GM12873 (cell line): Measurements from ENCODE around the gene OLIG2.

Experiments used
- TF ChIP-seq, protein P1 (sequence below): IDR thresholded peaks from 2 replicates; pipeline ENCODE4 v1.5.1; 2012; ENCODE audit warnings: low read depth, mild to moderate bottlenecking, moderate library complexity, low read length, control low read depth; ENCODE audit not compliant: insufficient read depth; ENCODE audit errors: missing control alignments

OLIG2 gene

DNA sequence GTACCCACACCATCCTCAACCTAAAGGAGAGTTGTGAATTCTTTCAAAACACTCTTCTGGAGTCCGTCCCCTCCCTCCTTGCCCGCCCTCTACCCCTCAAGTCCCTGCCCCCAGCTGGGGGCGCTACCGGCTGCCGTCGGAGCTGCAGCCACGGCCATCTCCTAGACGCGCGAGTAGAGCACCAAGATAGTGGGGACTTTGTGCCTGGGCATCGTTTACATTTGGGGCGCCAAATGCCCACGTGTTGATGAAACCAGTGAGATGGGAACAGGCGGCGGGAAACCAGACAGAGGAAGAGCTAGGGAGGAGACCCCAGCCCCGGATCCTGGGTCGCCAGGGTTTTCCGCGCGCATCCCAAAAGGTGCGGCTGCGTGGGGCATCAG is 638 bp upstream of the OLIG2 start:
- TF ChIP-seq, protein P1, sequence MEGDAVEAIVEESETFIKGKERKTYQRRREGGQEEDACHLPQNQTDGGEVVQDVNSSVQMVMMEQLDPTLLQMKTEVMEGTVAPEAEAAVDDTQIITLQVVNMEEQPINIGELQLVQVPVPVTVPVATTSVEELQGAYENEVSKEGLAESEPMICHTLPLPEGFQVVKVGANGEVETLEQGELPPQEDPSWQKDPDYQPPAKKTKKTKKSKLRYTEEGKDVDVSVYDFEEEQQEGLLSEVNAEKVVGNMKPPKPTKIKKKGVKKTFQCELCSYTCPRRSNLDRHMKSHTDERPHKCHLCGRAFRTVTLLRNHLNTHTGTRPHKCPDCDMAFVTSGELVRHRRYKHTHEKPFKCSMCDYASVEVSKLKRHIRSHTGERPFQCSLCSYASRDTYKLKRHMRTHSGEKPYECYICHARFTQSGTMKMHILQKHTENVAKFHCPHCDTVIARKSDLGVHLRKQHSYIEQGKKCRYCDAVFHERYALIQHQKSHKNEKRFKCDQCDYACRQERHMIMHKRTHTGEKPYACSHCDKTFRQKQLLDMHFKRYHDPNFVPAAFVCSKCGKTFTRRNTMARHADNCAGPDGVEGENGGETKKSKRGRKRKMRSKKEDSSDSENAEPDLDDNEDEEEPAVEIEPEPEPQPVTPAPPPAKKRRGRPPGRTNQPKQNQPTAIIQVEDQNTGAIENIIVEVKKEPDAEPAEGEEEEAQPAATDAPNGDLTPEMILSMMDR = no peak

DNA sequence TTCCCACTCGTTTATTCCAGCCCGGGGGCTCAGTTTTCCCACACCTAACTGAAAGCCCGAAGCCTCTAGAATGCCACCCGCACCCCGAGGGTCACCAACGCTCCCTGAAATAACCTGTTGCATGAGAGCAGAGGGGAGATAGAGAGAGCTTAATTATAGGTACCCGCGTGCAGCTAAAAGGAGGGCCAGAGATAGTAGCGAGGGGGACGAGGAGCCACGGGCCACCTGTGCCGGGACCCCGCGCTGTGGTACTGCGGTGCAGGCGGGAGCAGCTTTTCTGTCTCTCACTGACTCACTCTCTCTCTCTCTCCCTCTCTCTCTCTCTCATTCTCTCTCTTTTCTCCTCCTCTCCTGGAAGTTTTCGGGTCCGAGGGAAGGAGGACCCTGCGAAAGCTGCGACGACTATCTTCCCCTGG is 716 bp downstream of the OLIG2 start:
- TF ChIP-seq, protein P1 = no peak

DNA sequence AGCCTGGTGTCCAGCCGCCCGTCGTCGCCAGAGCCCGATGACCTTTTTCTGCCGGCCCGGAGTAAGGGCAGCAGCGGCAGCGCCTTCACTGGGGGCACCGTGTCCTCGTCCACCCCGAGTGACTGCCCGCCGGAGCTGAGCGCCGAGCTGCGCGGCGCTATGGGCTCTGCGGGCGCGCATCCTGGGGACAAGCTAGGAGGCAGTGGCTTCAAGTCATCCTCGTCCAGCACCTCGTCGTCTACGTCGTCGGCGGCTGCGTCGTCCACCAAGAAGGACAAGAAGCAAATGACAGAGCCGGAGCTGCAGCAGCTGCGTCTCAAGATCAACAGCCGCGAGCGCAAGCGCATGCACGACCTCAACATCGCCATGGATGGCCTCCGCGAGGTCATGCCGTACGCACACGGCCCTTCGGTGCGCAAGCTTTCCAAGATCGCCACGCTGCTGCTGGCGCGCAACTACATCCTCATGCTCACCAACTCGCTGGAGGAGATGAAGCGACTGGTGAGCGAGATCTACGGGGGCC is 1.2 kb downstream of the OLIG2 start:
- TF ChIP-seq, protein P1 = no peak

DNA sequence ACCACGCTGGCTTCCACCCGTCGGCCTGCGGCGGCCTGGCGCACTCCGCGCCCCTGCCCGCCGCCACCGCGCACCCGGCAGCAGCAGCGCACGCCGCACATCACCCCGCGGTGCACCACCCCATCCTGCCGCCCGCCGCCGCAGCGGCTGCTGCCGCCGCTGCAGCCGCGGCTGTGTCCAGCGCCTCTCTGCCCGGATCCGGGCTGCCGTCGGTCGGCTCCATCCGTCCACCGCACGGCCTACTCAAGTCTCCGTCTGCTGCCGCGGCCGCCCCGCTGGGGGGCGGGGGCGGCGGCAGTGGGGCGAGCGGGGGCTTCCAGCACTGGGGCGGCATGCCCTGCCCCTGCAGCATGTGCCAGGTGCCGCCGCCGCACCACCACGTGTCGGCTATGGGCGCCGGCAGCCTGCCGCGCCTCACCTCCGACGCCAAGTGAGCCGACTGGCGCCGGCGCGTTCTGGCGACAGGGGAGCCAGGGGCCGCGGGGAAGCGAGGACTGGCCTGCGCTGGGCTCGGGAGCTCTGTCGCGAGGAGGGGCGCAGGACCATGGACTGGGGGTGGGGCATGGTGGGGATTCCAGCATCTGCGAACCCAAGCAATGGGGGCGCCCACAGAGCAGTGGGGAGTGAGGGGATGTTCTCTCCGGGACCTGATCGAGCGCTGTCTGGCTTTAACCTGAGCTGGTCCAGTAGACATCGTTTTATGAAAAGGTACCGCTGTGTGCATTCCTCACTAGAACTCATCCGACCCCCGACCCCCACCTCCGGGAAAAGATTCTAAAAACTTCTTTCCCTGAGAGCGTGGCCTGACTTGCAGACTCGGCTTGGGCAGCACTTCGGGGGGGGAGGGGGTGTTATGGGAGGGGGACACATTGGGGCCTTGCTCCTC is 1.9 kb downstream of the OLIG2 start:
- TF ChIP-seq, protein P1 = no peak

DNA sequence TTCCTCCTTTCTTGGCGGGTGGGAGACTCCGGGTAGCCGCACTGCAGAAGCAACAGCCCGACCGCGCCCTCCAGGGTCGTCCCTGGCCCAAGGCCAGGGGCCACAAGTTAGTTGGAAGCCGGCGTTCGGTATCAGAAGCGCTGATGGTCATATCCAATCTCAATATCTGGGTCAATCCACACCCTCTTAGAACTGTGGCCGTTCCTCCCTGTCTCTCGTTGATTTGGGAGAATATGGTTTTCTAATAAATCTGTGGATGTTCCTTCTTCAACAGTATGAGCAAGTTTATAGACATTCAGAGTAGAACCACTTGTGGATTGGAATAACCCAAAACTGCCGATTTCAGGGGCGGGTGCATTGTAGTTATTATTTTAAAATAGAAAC is 2.5 kb downstream of the OLIG2 start:
- TF ChIP-seq, protein P1 = no peak

DNA sequence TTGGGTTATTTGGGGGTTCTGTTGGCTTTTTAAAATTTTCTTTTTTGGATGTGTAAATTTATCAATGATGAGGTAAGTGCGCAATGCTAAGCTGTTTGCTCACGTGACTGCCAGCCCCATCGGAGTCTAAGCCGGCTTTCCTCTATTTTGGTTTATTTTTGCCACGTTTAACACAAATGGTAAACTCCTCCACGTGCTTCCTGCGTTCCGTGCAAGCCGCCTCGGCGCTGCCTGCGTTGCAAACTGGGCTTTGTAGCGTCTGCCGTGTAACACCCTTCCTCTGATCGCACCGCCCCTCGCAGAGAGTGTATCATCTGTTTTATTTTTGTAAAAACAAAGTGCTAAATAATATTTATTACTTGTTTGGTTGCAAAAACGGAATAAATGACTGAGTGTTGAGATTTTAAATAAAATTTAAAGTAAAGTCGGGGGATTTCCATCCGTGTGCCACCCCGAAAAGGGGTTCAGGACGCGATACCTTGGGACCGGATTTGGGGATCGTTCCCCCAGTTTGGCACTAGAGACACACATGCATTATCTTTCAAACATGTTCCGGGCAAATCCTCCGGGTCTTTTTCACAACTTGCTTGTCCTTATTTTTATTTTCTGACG is 3.1 kb downstream of the OLIG2 start:
- TF ChIP-seq, protein P1 = no peak

DNA sequence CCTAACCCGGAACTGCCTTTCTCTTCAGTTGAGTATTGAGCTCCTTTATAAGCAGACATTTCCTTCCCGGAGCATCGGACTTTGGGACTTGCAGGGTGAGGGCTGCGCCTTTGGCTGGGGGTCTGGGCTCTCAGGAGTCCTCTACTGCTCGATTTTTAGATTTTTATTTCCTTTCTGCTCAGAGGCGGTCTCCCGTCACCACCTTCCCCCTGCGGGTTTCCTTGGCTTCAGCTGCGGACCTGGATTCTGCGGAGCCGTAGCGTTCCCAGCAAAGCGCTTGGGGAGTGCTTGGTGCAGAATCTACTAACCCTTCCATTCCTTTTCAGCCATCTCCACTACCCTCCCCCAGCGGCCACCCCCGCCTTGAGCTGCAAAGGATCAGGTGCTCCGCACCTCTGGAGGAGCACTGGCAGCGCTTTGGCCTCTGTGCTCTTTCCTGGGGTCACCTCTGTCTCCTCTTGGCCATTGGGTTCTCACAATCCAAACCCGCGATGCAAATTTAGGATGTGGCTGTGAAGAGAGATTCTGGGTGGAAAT is 3.7 kb downstream of the OLIG2 start:
- TF ChIP-seq, protein P1 = no peak
